GM12878 (cell line): Measurements from ENCODE around the gene SPCS1. TPM values are rescaled to one million over a fixed set of nuclear protein-coding genes. Genes with fewer than 3 reads are reported as not detected.

ENCODE experiments used
- ATAC-seq: fragments of 200-7000 bp; cut with Tn5 transposase; 3 replicates; pipeline ENCODE4 v1.9.1; 2020; ENCODE audit warnings: mild to moderate bottlenecking, moderate library complexity
- BruUV-seq: library from RNA; stranded (reverse); fragments of 400-500 nt; replicated peaks from 2 replicates; lab custom pipeline; 2021; lab: Mats Ljungman, UMichigan
- CTCF ChIA-PET: fragments of 300-600 bp; sonication (Branson Sonifier 250); formaldehyde crosslinking; extraction: SDS; loops from one replicate; lab custom pipeline; 2021; ENCODE audit warnings: inconsistent platforms; lab: Yijun Ruan, JAX
- POLR2A ChIA-PET: fragments of 350-600 bp; formaldehyde crosslinking; extraction: SDS; loops from one replicate; lab custom pipeline; 2021; ENCODE audit warnings: inconsistent platforms; lab: Charles Lee
- RAD21 ChIA-PET: fragments of 300-600 bp; sonication (Branson Sonifier 250); formaldehyde crosslinking; loops from one replicate; lab custom pipeline; 2023; ENCODE audit warnings: antibody characterized with exemption; ENCODE audit not compliant: unreplicated experiment; lab: Charles Lee
- SMC1A ChIA-PET: fragments of 300-600 bp; sonication (Branson Sonifier 250); formaldehyde crosslinking; loops from one replicate; lab custom pipeline; 2023; ENCODE audit not compliant: unreplicated experiment, uncharacterized antibody; lab: Charles Lee
- DNase-seq: peaks from one replicate; pipeline ENCODE4 v3.0.0-alpha.2; 2011; ENCODE audit warnings: low read depth, low spot score
- FAIRE-seq: peaks from 3 replicates; lab custom pipeline; 2011; peaks lifted over from hg19 to GRCh38; lab: Jason Lieb, UNC
- H2AFZ ChIP-seq: 2 replicates; pipeline ENCODE4 v1.6.0; 2011; ENCODE audit warnings: low read depth, low read length, control low read depth; ENCODE audit not compliant: control insufficient read depth
- H3K27ac ChIP-seq: 2 replicates; pipeline ENCODE4 v1.5.1; 2011; ENCODE audit warnings: control low read depth; ENCODE audit not compliant: control insufficient read depth, insufficient read depth
- H3K27me3 ChIP-seq, 2 experiments: replicated peaks in 1 of 2; 2 replicates each; pipeline versions ENCODE4 v1.6.0 to v1.6.1; 2011; ENCODE audit warnings: low read length in 1 of 2; ENCODE audit not compliant: control insufficient read depth in 2 of 2, insufficient read depth in 2 of 2
- H3K36me3 ChIP-seq, 2 experiments: 2 replicates each; pipeline ENCODE4 v1.5.1; 2011; ENCODE audit warnings: low read length in 1 of 2; ENCODE audit not compliant: control insufficient read depth in 2 of 2, insufficient read depth in 2 of 2
- H3K4me1 ChIP-seq: 2 replicates; pipeline ENCODE4 v1.6.1; 2011; ENCODE audit warnings: mild to moderate bottlenecking, low read length, moderate library complexity, mixed read lengths; ENCODE audit not compliant: control insufficient read depth, insufficient read depth
- H3K4me2 ChIP-seq: 2 replicates; pipeline ENCODE4 v1.6.0; 2011; ENCODE audit warnings: control low read depth; ENCODE audit not compliant: control insufficient read depth, insufficient read depth
- H3K4me3 ChIP-seq: fragments of 200-600 bp; sonication (generic); 2 replicates; pipeline ENCODE4 v1.5.1; 2016
- H3K79me2 ChIP-seq: 2 replicates; pipeline ENCODE4 v1.6.0; 2011; ENCODE audit warnings: low read length; ENCODE audit not compliant: control insufficient read depth, insufficient read depth
- H3K9ac ChIP-seq: 2 replicates; pipeline ENCODE4 v1.8.0; 2011; ENCODE audit warnings: low read length, control low read depth, mixed read lengths; ENCODE audit not compliant: control insufficient read depth, insufficient read depth
- H3K9me3 ChIP-seq: replicated peaks from 3 replicates; pipeline ENCODE4 v1.5.1; 2011; ENCODE audit warnings: mild to moderate bottlenecking, low read length; ENCODE audit not compliant: control insufficient read depth, insufficient read depth
- H4K20me1 ChIP-seq: 2 replicates; pipeline ENCODE4 v1.6.0; 2011; ENCODE audit not compliant: control insufficient read depth, insufficient read depth
- ASH2L ChIP-seq: fragments of 300-600, 200-600 bp; sonication (generic); IDR thresholded peaks from 2 replicates; pipeline ENCODE4 v1.6.1; 2017; ENCODE audit warnings: low read depth, mild to moderate bottlenecking, borderline replicate concordance
- CHD1 ChIP-seq: IDR thresholded peaks from 2 replicates; pipeline ENCODE4 v1.6.1; 2012; ENCODE audit warnings: low read depth, low read length, improper control_type of control experiment
- EED ChIP-seq: sonication (generic); IDR thresholded peaks from 2 replicates; pipeline ENCODE4 v1.6.1; 2016; ENCODE audit warnings: antibody characterized with exemption, low read depth
- EZH2 ChIP-seq: IDR thresholded peaks from 2 replicates; pipeline ENCODE4 v1.6.1; 2012; ENCODE audit warnings: low read depth, mild to moderate bottlenecking, control low read depth, inconsistent platforms, low read length, borderline replicate concordance; ENCODE audit not compliant: control insufficient read depth
- FOXK2 ChIP-seq: fragments of 450-650 bp; IDR thresholded peaks from 2 replicates; pipeline ENCODE4 v1.6.1; 2017; ENCODE audit warnings: mild to moderate bottlenecking, moderate library complexity
- HDGF ChIP-seq: fragments of 450-650 bp; IDR thresholded peaks from 2 replicates; pipeline ENCODE4 v1.6.1; 2016; ENCODE audit warnings: antibody characterized with exemption
- JUND ChIP-seq: IDR thresholded peaks from 2 replicates; pipeline ENCODE4 v1.6.1; 2012; ENCODE audit warnings: low read depth, mild to moderate bottlenecking, low read length, improper control_type of control experiment, moderate library complexity
- KLF5 ChIP-seq: fragments of 450-650 bp; IDR thresholded peaks from 2 replicates; pipeline ENCODE4 v1.6.1; 2014; ENCODE audit warnings: mild to moderate bottlenecking; ENCODE audit not compliant: partially characterized antibody
- RCOR1 ChIP-seq: conservative IDR thresholded peaks from 2 replicates; pipeline ENCODE4 v1.6.1; 2012; ENCODE audit warnings: low read depth, low read length, improper control_type of control experiment
- SREBF2 ChIP-seq: IDR thresholded peaks from 2 replicates; pipeline ENCODE4 v1.6.1; 2012; ENCODE audit warnings: mild to moderate bottlenecking, low read length
- WGBS: methylation state at CpG from one replicate; pipeline ENCODE4 v1.1.6; 2016; ENCODE audit warnings: low lambda C conversion rate; ENCODE audit not compliant: insufficient replicate concordance, insufficient coverage; ENCODE audit errors: missing lambda C conversion rate; 5-methylcytosine and 5-hydroxymethylcytosine counted together
- in situ Hi-C: fragments of 300-500 bp; cut with MboI; formaldehyde crosslinking; loops from 9 replicates; pipeline ENCODE4 v1.14.3; 2018; ENCODE audit warnings: mixed read lengths
- intact Hi-C: fragments of 100-400 bp; cut with micrococcal nuclease; formaldehyde crosslinking; loops from one replicate; pipeline ENCODE4 v1.14.2; 2022; ENCODE audit not compliant: unreplicated experiment
- polyA plus RNA-seq, 11 experiments: library from polyadenylated mRNA; depleted of rRNA in 4 of 11; unstranded in 6 of 11; stranded (reverse) in 5 of 11; fragments of >200 nt; fragmentation: Nextera tagmentation in 4 of 11; fragmentation: Illumina TruSeq in 1 of 11; extraction: Ambion mirVana in 4 of 11; extraction: Trizol in 1 of 11; gene quantifications; 1 replicate in 1 of 11; 2 replicates in 10 of 11; pipeline versions ENCODE4 v1.2.1 to v1.2.3, GENCODE V29; 2011 to 2016; ENCODE audit warnings: inconsistent platforms in 2 of 11, missing spikeins in 2 of 11, low read depth in 1 of 11
- total RNA-seq, 4 experiments: library from RNA; depleted of rRNA in 3 of 4; stranded (reverse); fragments of >200 nt in 3 of 4; fragmentation: Illumina TruSeq in 1 of 4; extraction: Trizol in 1 of 4; gene quantifications; 2 replicates each; pipeline versions ENCODE4 v1.2.1 to v1.2.3, GENCODE V29; 2013 to 2021
- TF ChIP-seq, protein P1 (sequence below): fragments of 450-650 bp; IDR thresholded peaks from 2 replicates; pipeline ENCODE4 v1.6.1; 2018; ENCODE audit warnings: borderline replicate concordance, mild to moderate bottlenecking; ENCODE audit not compliant: partially characterized antibody
- TF ChIP-seq, protein P2 (sequence below): fragments of 450-650 bp; IDR thresholded peaks from 2 replicates; pipeline ENCODE4 v1.6.1; 2017; ENCODE audit warnings: low read depth, mild to moderate bottlenecking, moderate library complexity
- TF ChIP-seq, protein P3 (sequence below): fragments of 450-650 bp; formaldehyde crosslinking; IDR thresholded peaks from 2 replicates; pipeline ENCODE4 v1.5.0; 2022; ENCODE audit warnings: mild to moderate bottlenecking, missing genetic modification characterization

SPCS1 gene
- total and polyA plus RNA-seq, 10 of the 15 experiments (the other 5 are each of a cell fraction or from before 2014, with no cell fraction given), result 107 to 994 (median 233) TPM

- ATAC-seq (no peak), DNase-seq (no peak), FAIRE-seq (no peak)
- TF ChIP-seq, protein P1, sequence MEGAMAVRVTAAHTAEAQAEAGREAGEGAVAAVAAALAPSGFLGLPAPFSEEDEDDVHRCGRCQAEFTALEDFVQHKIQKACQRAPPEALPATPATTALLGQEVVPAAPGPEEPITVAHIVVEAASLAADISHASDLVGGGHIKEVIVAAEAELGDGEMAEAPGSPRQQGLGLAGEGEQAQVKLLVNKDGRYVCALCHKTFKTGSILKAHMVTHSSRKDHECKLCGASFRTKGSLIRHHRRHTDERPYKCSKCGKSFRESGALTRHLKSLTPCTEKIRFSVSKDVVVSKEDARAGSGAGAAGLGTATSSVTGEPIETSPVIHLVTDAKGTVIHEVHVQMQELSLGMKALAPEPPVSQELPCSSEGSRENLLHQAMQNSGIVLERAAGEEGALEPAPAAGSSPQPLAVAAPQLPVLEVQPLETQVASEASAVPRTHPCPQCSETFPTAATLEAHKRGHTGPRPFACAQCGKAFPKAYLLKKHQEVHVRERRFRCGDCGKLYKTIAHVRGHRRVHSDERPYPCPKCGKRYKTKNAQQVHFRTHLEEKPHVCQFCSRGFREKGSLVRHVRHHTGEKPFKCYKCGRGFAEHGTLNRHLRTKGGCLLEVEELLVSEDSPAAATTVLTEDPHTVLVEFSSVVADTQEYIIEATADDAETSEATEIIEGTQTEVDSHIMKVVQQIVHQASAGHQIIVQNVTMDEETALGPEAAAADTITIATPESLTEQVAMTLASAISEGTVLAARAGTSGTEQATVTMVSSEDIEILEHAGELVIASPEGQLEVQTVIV, result no peak
- TF ChIP-seq ASH2L (no peak), EZH2 (no peak), FOXK2 (no peak), SREBF2 (no peak), HDGF (no peak), RCOR1 (no peak), KLF5 (no peak), EED (no peak), CHD1 (no peak), JUND (no peak)
- TF ChIP-seq, protein P2, sequence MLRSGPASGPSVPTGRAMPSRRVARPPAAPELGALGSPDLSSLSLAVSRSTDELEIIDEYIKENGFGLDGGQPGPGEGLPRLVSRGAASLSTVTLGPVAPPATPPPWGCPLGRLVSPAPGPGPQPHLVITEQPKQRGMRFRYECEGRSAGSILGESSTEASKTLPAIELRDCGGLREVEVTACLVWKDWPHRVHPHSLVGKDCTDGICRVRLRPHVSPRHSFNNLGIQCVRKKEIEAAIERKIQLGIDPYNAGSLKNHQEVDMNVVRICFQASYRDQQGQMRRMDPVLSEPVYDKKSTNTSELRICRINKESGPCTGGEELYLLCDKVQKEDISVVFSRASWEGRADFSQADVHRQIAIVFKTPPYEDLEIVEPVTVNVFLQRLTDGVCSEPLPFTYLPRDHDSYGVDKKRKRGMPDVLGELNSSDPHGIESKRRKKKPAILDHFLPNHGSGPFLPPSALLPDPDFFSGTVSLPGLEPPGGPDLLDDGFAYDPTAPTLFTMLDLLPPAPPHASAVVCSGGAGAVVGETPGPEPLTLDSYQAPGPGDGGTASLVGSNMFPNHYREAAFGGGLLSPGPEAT, result no peak
- TF ChIP-seq, protein P3, sequence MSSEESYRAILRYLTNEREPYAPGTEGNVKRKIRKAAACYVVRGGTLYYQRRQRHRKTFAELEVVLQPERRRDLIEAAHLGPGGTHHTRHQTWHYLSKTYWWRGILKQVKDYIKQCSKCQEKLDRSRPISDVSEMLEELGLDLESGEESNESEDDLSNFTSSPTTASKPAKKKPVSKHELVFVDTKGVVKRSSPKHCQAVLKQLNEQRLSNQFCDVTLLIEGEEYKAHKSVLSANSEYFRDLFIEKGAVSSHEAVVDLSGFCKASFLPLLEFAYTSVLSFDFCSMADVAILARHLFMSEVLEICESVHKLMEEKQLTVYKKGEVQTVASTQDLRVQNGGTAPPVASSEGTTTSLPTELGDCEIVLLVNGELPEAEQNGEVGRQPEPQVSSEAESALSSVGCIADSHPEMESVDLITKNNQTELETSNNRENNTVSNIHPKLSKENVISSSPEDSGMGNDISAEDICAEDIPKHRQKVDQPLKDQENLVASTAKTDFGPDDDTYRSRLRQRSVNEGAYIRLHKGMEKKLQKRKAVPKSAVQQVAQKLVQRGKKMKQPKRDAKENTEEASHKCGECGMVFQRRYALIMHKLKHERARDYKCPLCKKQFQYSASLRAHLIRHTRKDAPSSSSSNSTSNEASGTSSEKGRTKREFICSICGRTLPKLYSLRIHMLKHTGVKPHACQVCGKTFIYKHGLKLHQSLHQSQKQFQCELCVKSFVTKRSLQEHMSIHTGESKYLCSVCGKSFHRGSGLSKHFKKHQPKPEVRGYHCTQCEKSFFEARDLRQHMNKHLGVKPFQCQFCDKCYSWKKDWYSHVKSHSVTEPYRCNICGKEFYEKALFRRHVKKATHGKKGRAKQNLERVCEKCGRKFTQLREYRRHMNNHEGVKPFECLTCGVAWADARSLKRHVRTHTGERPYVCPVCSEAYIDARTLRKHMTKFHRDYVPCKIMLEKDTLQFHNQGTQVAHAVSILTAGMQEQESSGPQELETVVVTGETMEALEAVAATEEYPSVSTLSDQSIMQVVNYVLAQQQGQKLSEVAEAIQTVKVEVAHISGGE, result no peak
- Histone ChIP-seq H3K4me1 (peaks cover 17% of the 10 kb centered on the region), H3K4me2 (peak overlapping the region; percentile 95; the same call in 1 of the 2 replicates), H3K27me3 (no peaks in the 10 kb centered on the region), H4K20me1 (no peaks in the 10 kb centered on the region), H3K36me3 (peaks cover 21 to 60% of the 10 kb centered on the region in 2 experiments), H3K27ac (no peak overlapping the region; the same call in 1 of the 2 replicates), H3K4me3 (peak overlapping the region; percentile 91; the same call in 1 of the 2 replicates), H2AFZ (no peak overlapping the region), H3K9me3 (no peaks in the 10 kb centered on the region), H3K79me2 (peaks cover 68% of the 10 kb centered on the region), H3K9ac (no peak overlapping the region; the same call in 1 of the 2 replicates)
- POLR2A ChIA-PET, result interaction anchor here (4.0 kb wide), 1 partner anchor 15 kb away, joined by 15 read pairs; the partner anchor contains the start of genes GLT8D1 and SPCS1
- CTCF ChIA-PET, result interaction anchor here (1.1 kb wide), 1 partner anchor 12 kb away, joined by 3 read pairs; no protein-coding TSS in a partner anchor
- in situ Hi-C loops (no loop called here), intact Hi-C loops (loop anchor here (10.0 kb wide), 1 partner anchor 234 kb away; the partner anchor contains the start of genes NISCH and TNNC1)
- RAD21 ChIA-PET, result no interaction called here
- no TSS peak for BruUV-seq
- SMC1A ChIA-PET, result no interaction called here
- WGBS, result 66% methylated on average over 3 of the region's 3 CpGs
Observed at GRCh38 chr3:52689151-52689550, 16.8 kb upstream of the SPCS1 start.
